Activated B cell treated with CpG ODN at 0.5 μM for 24 hours (primary cell): ENCODE data around the gene LAMA4. TPM values are rescaled to one million over a fixed set of nuclear protein-coding genes. Genes with fewer than 3 reads are reported as not detected.

Source experiments
- ATAC-seq: fragments of 200-7000 bp; cut with Tn5 transposase; one replicate; pipeline ENCODE4 v1.10.0; 2021; ENCODE audit warnings: low read depth, mild to moderate bottlenecking, moderate library complexity
- CTCF ChIA-PET: fragments of 350-600 bp; sonication (Branson Sonifier 250); formaldehyde crosslinking; loops from one replicate; lab custom pipeline; 2021; ENCODE audit warnings: antibody characterized with exemption; lab: Charles Lee
- POLR2A ChIA-PET: fragments of 350-600 bp; sonication (Branson Sonifier 250); formaldehyde crosslinking; loops from one replicate; lab custom pipeline; 2021; ENCODE audit warnings: antibody characterized with exemption; lab: Charles Lee
- DNase-seq: peaks from one replicate; pipeline ENCODE4 v3.0.0; 2022
- H3K27ac Mint-ChIP-seq: one replicate; pipeline ENCODE4 v1.8.0; 2020; ENCODE audit warnings: mixed read lengths
- H3K27me3 Mint-ChIP-seq: one replicate; pipeline ENCODE4 v1.8.0; 2021; ENCODE audit warnings: mixed read lengths
- H3K36me3 Mint-ChIP-seq: one replicate; pipeline ENCODE4 v1.8.0; 2021; ENCODE audit warnings: low read depth, mixed read lengths
- H3K4me1 Mint-ChIP-seq: one replicate; pipeline ENCODE4 v1.8.0; 2021; ENCODE audit warnings: mixed read lengths
- H3K4me3 Mint-ChIP-seq: one replicate; pipeline ENCODE4 v1.8.0; 2020; ENCODE audit warnings: mild to moderate bottlenecking, mixed read lengths
- H3K9me3 Mint-ChIP-seq: one replicate; pipeline ENCODE4 v1.8.0; 2020; ENCODE audit warnings: mixed read lengths
- CTCF ChIP-seq: fragments of 200-600 bp; IDR thresholded peaks from one replicate; pipeline ENCODE4 v1.8.0; 2022; ENCODE audit warnings: antibody characterized with exemption, mild to moderate bottlenecking
- intact Hi-C: fragments of 100-400 bp; cut with micrococcal nuclease; formaldehyde crosslinking; loops from one replicate; pipeline ENCODE4 v1.15.1; 2024
- total RNA-seq: library from RNA; stranded (reverse); gene quantifications from 2 replicates; pipeline ENCODE4 v1.2.3, GENCODE V29; 2022

Gene LAMA4
- total RNA-seq, 1 donor from 2014 or later = not detected

- Mint-ChIP-seq H3K27me3 (peaks cover 16% of the 10 kb centered on the region), H3K27ac (no peak overlapping the region), H3K9me3 (no peaks in the 10 kb centered on the region), H3K36me3 (no peaks in the 10 kb centered on the region), H3K4me3 (no peak overlapping the region), H3K4me1 (no peaks in the 10 kb centered on the region)
- CTCF ChIA-PET = no interaction called here
- POLR2A ChIA-PET = no interaction called here
- ATAC-seq (no peak), DNase-seq (no peak)
- TF ChIP-seq CTCF = no peak
- intact Hi-C loops = no loop called here
Measured at GRCh38 chr6:112194511-112194910, 59.9 kb downstream of the LAMA4 start.

- Mint-ChIP-seq H3K4me1 (no peaks in the 10 kb centered on the region), H3K27ac (no peak overlapping the region), H3K9me3 (no peaks in the 10 kb centered on the region), H3K36me3 (no peaks in the 10 kb centered on the region), H3K4me3 (no peak overlapping the region), H3K27me3 (peaks cover 14% of the 10 kb centered on the region)
- POLR2A ChIA-PET = no interaction called here
- intact Hi-C loops = no loop called here
- CTCF ChIA-PET = no interaction called here
- no peak for TF ChIP-seq CTCF
- no peak for ATAC-seq
- no peak for DNase-seq
Measured at GRCh38 chr6:112193535-112194051, 60.8 kb downstream of the LAMA4 start.

- H3K27me3 Mint-ChIP-seq = peaks cover 10% of the 10 kb centered on the region
- intact Hi-C loops = no loop called here
- H3K4me1 Mint-ChIP-seq = no peaks in the 10 kb centered on the region
- H3K4me3 Mint-ChIP-seq = no peak overlapping the region
- DNase-seq (no peak), ATAC-seq (no peak)
- no peak for TF ChIP-seq CTCF
- H3K9me3 Mint-ChIP-seq = no peaks in the 10 kb centered on the region
- ChIA-PET POLR2A (no interaction called here), CTCF (interaction anchor here (1.0 kb wide), 1 partner anchor 13 kb away, joined by 3 read pairs; no protein-coding TSS in a partner anchor)
- H3K27ac Mint-ChIP-seq = no peak overlapping the region
- no peaks in the 10 kb centered on the region for H3K36me3 Mint-ChIP-seq
Measured at GRCh38 chr6:112193117-112193516, 61.2 kb downstream of the LAMA4 start.

- intact Hi-C loops = no loop called here
- Mint-ChIP-seq H3K27ac (no peak overlapping the region), H3K4me3 (no peak overlapping the region), H3K4me1 (no peaks in the 10 kb centered on the region), H3K9me3 (no peaks in the 10 kb centered on the region), H3K27me3 (peaks cover 8% of the 10 kb centered on the region), H3K36me3 (no peaks in the 10 kb centered on the region)
- POLR2A ChIA-PET = no interaction called here
- no peak for ATAC-seq
- CTCF ChIA-PET = no interaction called here
- no peak for TF ChIP-seq CTCF
- DNase-seq = no peak
Measured at GRCh38 chr6:112191509-112192020, 62.8 kb downstream of the LAMA4 start.

GRCh38 chr6:112190164-112190563, 64.2 kb downstream of the LAMA4 start:
- no peak overlapping the region for H3K4me3 Mint-ChIP-seq
- no peaks in the 10 kb centered on the region for H3K36me3 Mint-ChIP-seq
- H3K4me1 Mint-ChIP-seq = no peaks in the 10 kb centered on the region
- no peak for ATAC-seq
- ChIA-PET CTCF (interaction anchor here (0.6 kb wide), 1 partner anchor 1747 kb away, joined by 3 read pairs; no protein-coding TSS in a partner anchor), POLR2A (no interaction called here)
- peaks cover 9% of the 10 kb centered on the region for H3K27me3 Mint-ChIP-seq
- DNase-seq = no peak
- intact Hi-C loops = no loop called here
- H3K9me3 Mint-ChIP-seq = no peaks in the 10 kb centered on the region
- H3K27ac Mint-ChIP-seq = no peak overlapping the region
- no peak for TF ChIP-seq CTCF
